Measurements from ENCODE around the gene APEX1. TPM values are rescaled to one million over a fixed set of nuclear protein-coding genes. Genes with fewer than 3 reads are reported as not detected.
"Not testable (repeated sequence)": the region's sequence is repeated elsewhere in the genome, so short reads cannot be mapped to it uniquely, and the experiment has no call there.

APEX1 gene
- total RNA-seq, 2 donors from 2014 or later = 130 to 151 TPM

GRCh38 chr14:20427231-20428009 is 27.6 kb upstream of the APEX1 start:
- no peaks in the 10 kb centered on the region for H3K9me3 Mint-ChIP-seq
- H3K27ac Mint-ChIP-seq = peak overlapping the region; percentile 82 to 85
- H3K4me1 Mint-ChIP-seq (ENCODE audit: low read depth in 2 of 2) = peaks cover 22% of the 10 kb centered on the region in 2 donors
- ATAC-seq (peak; percentile 40 to 73), DNase-seq (ENCODE audit: low spot score) (no peak)
- H3K36me3 Mint-ChIP-seq = no peaks in the 10 kb centered on the region
- no peaks in the 10 kb centered on the region for H3K27me3 Mint-ChIP-seq
- peak overlapping the region; percentile 71 for H3K4me3 Mint-ChIP-seq

- Mint-ChIP-seq H3K27ac (peak overlapping the region; percentile 82 to 85), H3K4me1 (ENCODE audit: low read depth in 2 of 2) (peaks cover 22% of the 10 kb centered on the region in 2 donors), H3K9me3 (no peaks in the 10 kb centered on the region), H3K27me3 (no peaks in the 10 kb centered on the region), H3K4me3 (peak overlapping the region; percentile 71), H3K36me3 (no peaks in the 10 kb centered on the region)
- DNase-seq (ENCODE audit: low spot score) = no peak
- ATAC-seq = peak; percentile 3 to 53
Measured at GRCh38 chr14:20428010-20428365, 27.0 kb upstream of the APEX1 start.

- no peaks in the 10 kb centered on the region for H3K27me3 Mint-ChIP-seq
- peaks cover 22% of the 10 kb centered on the region in 2 donors for H3K4me1 Mint-ChIP-seq (ENCODE audit: low read depth in 2 of 2)
- peak overlapping the region; percentile 71 for H3K4me3 Mint-ChIP-seq
- DNase-seq (ENCODE audit: low spot score) (no peak), ATAC-seq (no peak)
- no peaks in the 10 kb centered on the region for H3K9me3 Mint-ChIP-seq
- H3K36me3 Mint-ChIP-seq = no peaks in the 10 kb centered on the region
- peak overlapping the region; percentile 82 to 85 for H3K27ac Mint-ChIP-seq
Measured at GRCh38 chr14:20428802-20429201, 26.2 kb upstream of the APEX1 start.

- Mint-ChIP-seq H3K27me3 (no peaks in the 10 kb centered on the region), H3K4me1 (ENCODE audit: low read depth in 2 of 2) (peaks cover 22% of the 10 kb centered on the region in 2 donors), H3K36me3 (no peaks in the 10 kb centered on the region), H3K4me3 (no peak overlapping the region), H3K9me3 (no peaks in the 10 kb centered on the region), H3K27ac (peak overlapping the region; percentile 44 to 85)
- ATAC-seq (peak; percentile 48 to 52), DNase-seq (ENCODE audit: low spot score) (no peak)
Measured at GRCh38 chr14:20429801-20430669, 25.0 kb upstream of the APEX1 start.

- H3K36me3 Mint-ChIP-seq = no peaks in the 10 kb centered on the region
- H3K4me3 Mint-ChIP-seq = no peak overlapping the region
- no peak overlapping the region for H3K27ac Mint-ChIP-seq
- no peaks in the 10 kb centered on the region for H3K4me1 Mint-ChIP-seq (ENCODE audit: low read depth in 2 of 2)
- no peak for DNase-seq (ENCODE audit: low spot score)
- peaks cover 0 to 4% of the 10 kb centered on the region in 2 donors for H3K27me3 Mint-ChIP-seq
- no peak for ATAC-seq
- H3K9me3 Mint-ChIP-seq = no peaks in the 10 kb centered on the region
Measured at GRCh38 chr14:20434701-20435581, 20.1 kb upstream of the APEX1 start.

GRCh38 chr14:20435582-20436362 is 19.3 kb upstream of the APEX1 start, which contains the start of gene KLHL33:
TSS of gene KLHL33 (minus strand) at chr14:20436166. CDS start at chr14:20435811, 355 bp downstream.
- Mint-ChIP-seq H3K36me3 (no peaks in the 10 kb centered on the region), H3K4me3 (no peak within 1 kb of the TSS)
- no peak for ATAC-seq

GRCh38 chr14:20436363-20436755 is 18.7 kb upstream of the APEX1 start:
- peaks cover 6 to 8% of the 10 kb centered on the region in 2 donors for H3K4me1 Mint-ChIP-seq (ENCODE audit: low read depth in 2 of 2)
- no peaks in the 10 kb centered on the region for H3K36me3 Mint-ChIP-seq
- no peak overlapping the region for H3K4me3 Mint-ChIP-seq
- no peak overlapping the region for H3K27ac Mint-ChIP-seq
- ATAC-seq (no peak), DNase-seq (ENCODE audit: low spot score) (no peak)
- H3K27me3 Mint-ChIP-seq = peaks cover 0 to 4% of the 10 kb centered on the region in 2 donors
- no peaks in the 10 kb centered on the region for H3K9me3 Mint-ChIP-seq

More at GRCh38 chr14:20435582-20436362, 19.3 kb upstream of the APEX1 start, which contains the start of gene KLHL33:
- no peak within 1 kb of the TSS for H3K27ac Mint-ChIP-seq
- peaks cover 0 to 4% of the 10 kb centered on the region in 2 donors for H3K27me3 Mint-ChIP-seq
- H3K9me3 Mint-ChIP-seq = no peaks in the 10 kb centered on the region
- no peak for DNase-seq (ENCODE audit: low spot score)
- peaks cover 3 to 5% of the 10 kb centered on the region in 2 donors for H3K4me1 Mint-ChIP-seq (ENCODE audit: low read depth in 2 of 2)

- H3K27ac Mint-ChIP-seq = no peak overlapping the region
Measured at GRCh38 chr14:20438664-20439063, 16.4 kb upstream of the APEX1 start.

GRCh38 chr14:20440465-20440864 is 14.6 kb upstream of the APEX1 start:
- DNase-seq (ENCODE audit: low spot score) = no peak
- Mint-ChIP-seq H3K4me3 (no peak overlapping the region), H3K4me1 (ENCODE audit: low read depth in 2 of 2) (peaks cover 10 to 11% of the 10 kb centered on the region in 2 donors), H3K27ac (peak overlapping the region in 1 of 2 donors; percentile 56), H3K9me3 (no peaks in the 10 kb centered on the region), H3K36me3 (no peaks in the 10 kb centered on the region), H3K27me3 (peaks cover 0 to 4% of the 10 kb centered on the region in 2 donors)
- no peak for ATAC-seq

More at GRCh38 chr14:20438664-20439063, 16.4 kb upstream of the APEX1 start:
- Mint-ChIP-seq H3K27me3 (peaks cover 0 to 4% of the 10 kb centered on the region in 2 donors), H3K9me3 (no peaks in the 10 kb centered on the region), H3K4me3 (no peak overlapping the region), H3K36me3 (no peaks in the 10 kb centered on the region), H3K4me1 (ENCODE audit: low read depth in 2 of 2) (peaks cover 10 to 11% of the 10 kb centered on the region in 2 donors)
- ATAC-seq = no peak
- DNase-seq (ENCODE audit: low spot score) = no peak

GRCh38 chr14:20440882-20441281 is 14.1 kb upstream of the APEX1 start:
- H3K27ac Mint-ChIP-seq = peak overlapping the region in 1 of 2 donors; percentile 56
- DNase-seq (ENCODE audit: low spot score) (no peak), ATAC-seq (peak; percentile 65 to 71)
- H3K4me3 Mint-ChIP-seq = no peak overlapping the region
- H3K36me3 Mint-ChIP-seq = no peaks in the 10 kb centered on the region
- peaks cover 10 to 11% of the 10 kb centered on the region in 2 donors for H3K4me1 Mint-ChIP-seq (ENCODE audit: low read depth in 2 of 2)
- H3K9me3 Mint-ChIP-seq = no peaks in the 10 kb centered on the region
- H3K27me3 Mint-ChIP-seq = peaks cover 0 to 4% of the 10 kb centered on the region in 2 donors

GRCh38 chr14:20441461-20441860 is 13.6 kb upstream of the APEX1 start:
- Mint-ChIP-seq H3K36me3 (no peaks in the 10 kb centered on the region), H3K27me3 (peaks cover 0 to 4% of the 10 kb centered on the region in 2 donors), H3K9me3 (no peaks in the 10 kb centered on the region), H3K4me1 (ENCODE audit: low read depth in 2 of 2) (peaks cover 10 to 11% of the 10 kb centered on the region in 2 donors), H3K27ac (no peak overlapping the region), H3K4me3 (no peak overlapping the region)
- DNase-seq (ENCODE audit: low spot score) (no peak), ATAC-seq (no peak)

- not testable (repeated sequence) for H3K27ac Mint-ChIP-seq; ATAC-seq; DNase-seq (ENCODE audit: low spot score); H3K9me3 Mint-ChIP-seq; H3K4me3 Mint-ChIP-seq; H3K27me3 Mint-ChIP-seq
- Mint-ChIP-seq H3K36me3 (peaks cover 17% of the 10 kb centered on the region), H3K4me1 (ENCODE audit: low read depth in 2 of 2) (peaks cover 10 to 11% of the 10 kb centered on the region in 2 donors)
Measured at GRCh38 chr14:20443650-20444049, 11.4 kb upstream of the APEX1 start.
